Spleen (tissue), 7 donors: Measurements from ENCODE around the gene PCDHB6.
"Not testable (repeated sequence)": the region's sequence is repeated elsewhere in the genome, so short reads cannot be mapped to it uniquely, and the experiment has no call there.

Source experiments
- POLR2AphosphoS5 ChIP-seq, 3 donors: sonication (generic); formaldehyde crosslinking; IDR thresholded peaks; one replicate each; pipeline ENCODE4 v1.5.1; 2017; ENCODE audit warnings: antibody characterized with exemption in 3 of 3
- TF ChIP-seq, protein P1 (sequence below), 11 experiments: fragments of 200-600 bp in 7 of 11; fragments of 450-650 bp in 4 of 11; sonication (generic) in 4 of 11; IDR thresholded peaks in 8 of 11; conservative IDR thresholded peaks in 3 of 11; 1 replicate in 7 of 11; 2 replicates in 4 of 11; pipeline versions ENCODE4 v1.4.0 to v1.8.0; 2016 to 2021; ENCODE audit warnings: antibody characterized with exemption in 11 of 11, inconsistent platforms in 4 of 11, mild to moderate bottlenecking in 1 of 11
- donor health status: DM: no; HTN: no; CAD: no; lungs with moderate emphysema.
- donor health status: DM: no; HTN: no; CAD: no.
- donor health status: DM: no; HTN: no; CAD: no.

DNA sequence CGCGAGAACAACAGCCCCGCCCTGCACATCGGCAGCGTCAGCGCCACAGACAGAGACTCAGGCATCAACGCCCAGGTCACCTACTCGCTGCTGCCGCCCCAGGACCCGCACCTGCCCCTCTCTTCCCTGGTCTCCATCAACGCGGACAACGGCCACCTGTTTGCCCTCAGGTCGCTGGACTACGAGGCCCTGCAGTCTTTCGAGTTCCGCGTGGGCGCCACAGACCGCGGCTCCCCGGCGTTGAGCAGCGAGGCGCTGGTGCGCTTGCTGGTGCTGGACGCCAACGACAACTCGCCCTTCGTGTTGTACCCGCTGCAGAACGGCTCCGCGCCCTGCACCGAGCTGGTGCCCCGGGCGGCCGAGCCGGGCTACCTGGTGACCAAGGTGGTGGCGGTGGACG, 1.8 kb downstream of the PCDHB6 start:
- TF ChIP-seq POLR2AphosphoS5 (IDR thresholded peaks at IDR 0.05), result not testable (repeated sequence)
- TF ChIP-seq, protein P1, sequence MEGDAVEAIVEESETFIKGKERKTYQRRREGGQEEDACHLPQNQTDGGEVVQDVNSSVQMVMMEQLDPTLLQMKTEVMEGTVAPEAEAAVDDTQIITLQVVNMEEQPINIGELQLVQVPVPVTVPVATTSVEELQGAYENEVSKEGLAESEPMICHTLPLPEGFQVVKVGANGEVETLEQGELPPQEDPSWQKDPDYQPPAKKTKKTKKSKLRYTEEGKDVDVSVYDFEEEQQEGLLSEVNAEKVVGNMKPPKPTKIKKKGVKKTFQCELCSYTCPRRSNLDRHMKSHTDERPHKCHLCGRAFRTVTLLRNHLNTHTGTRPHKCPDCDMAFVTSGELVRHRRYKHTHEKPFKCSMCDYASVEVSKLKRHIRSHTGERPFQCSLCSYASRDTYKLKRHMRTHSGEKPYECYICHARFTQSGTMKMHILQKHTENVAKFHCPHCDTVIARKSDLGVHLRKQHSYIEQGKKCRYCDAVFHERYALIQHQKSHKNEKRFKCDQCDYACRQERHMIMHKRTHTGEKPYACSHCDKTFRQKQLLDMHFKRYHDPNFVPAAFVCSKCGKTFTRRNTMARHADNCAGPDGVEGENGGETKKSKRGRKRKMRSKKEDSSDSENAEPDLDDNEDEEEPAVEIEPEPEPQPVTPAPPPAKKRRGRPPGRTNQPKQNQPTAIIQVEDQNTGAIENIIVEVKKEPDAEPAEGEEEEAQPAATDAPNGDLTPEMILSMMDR (IDR thresholded peaks at IDR 0.05 in 8 of 11, conservative IDR thresholded peaks at IDR 0.05 in 3 of 11), result not testable (repeated sequence)
